DOHH2 (cell line): ENCODE results near the gene TUBA4B.

ENCODE experiments used
- H3F3A ChIP-seq: fragments of 200-600 bp; sonication (generic), shearing (Covaris generic); 2 replicates; pipeline ENCODE4 v1.6.0; 2016; ENCODE audit warnings: antibody characterized with exemption, mild to moderate bottlenecking; ENCODE audit not compliant: control insufficient read depth, insufficient read depth
- H3K27ac ChIP-seq: fragments of 200-600 bp; sonication (generic); 2 replicates; pipeline ENCODE4 v1.5.1; 2014; ENCODE audit warnings: low read depth, mild to moderate bottlenecking, low read length, moderate library complexity
- H3K27me3 ChIP-seq: fragments of 200-600 bp; sonication (generic); 2 replicates; pipeline ENCODE4 v1.6.1; 2014; ENCODE audit warnings: mild to moderate bottlenecking, low read length, mixed read lengths; ENCODE audit not compliant: control insufficient read depth
- H3K36me3 ChIP-seq: fragments of 200-600 bp; sonication (generic); 2 replicates; pipeline ENCODE4 v1.6.1; 2014; ENCODE audit warnings: mild to moderate bottlenecking, low read length, moderate library complexity, mixed read lengths; ENCODE audit not compliant: control insufficient read depth
- H3K4me1 ChIP-seq: fragments of 200-600 bp; sonication (generic); 2 replicates; pipeline ENCODE4 v1.6.1; 2014; ENCODE audit warnings: mild to moderate bottlenecking, low read length, mixed read lengths; ENCODE audit not compliant: control insufficient read depth
- H3K4me2 ChIP-seq: fragments of 200-600 bp; sonication (generic); 2 replicates; pipeline ENCODE4 v1.6.0; 2014; ENCODE audit warnings: mild to moderate bottlenecking, low read length, moderate library complexity
- H3K4me3 ChIP-seq: fragments of 200-600 bp; sonication (generic); 2 replicates; pipeline ENCODE4 v1.5.1; 2014; ENCODE audit warnings: mild to moderate bottlenecking, low read length, mixed read lengths
- H3K79me2 ChIP-seq: fragments of 200-600 bp; sonication (generic); 2 replicates; pipeline ENCODE4 v1.6.1; 2014; ENCODE audit warnings: mild to moderate bottlenecking, low read length, mixed read lengths; ENCODE audit not compliant: control insufficient read depth
- H3K9me2 ChIP-seq: fragments of 200-600 bp; sonication (generic); replicated peaks from 2 replicates; pipeline ENCODE4 v1.6.1; 2014; ENCODE audit warnings: mild to moderate bottlenecking, low read length, mixed read lengths; ENCODE audit not compliant: control insufficient read depth
- H3K9me3 ChIP-seq: fragments of 200-600 bp; sonication (generic); 2 replicates; pipeline ENCODE4 v1.6.1; 2014; ENCODE audit warnings: antibody characterized with exemption, low read length, mixed read lengths; ENCODE audit not compliant: control insufficient read depth, insufficient read depth
- H4K20me1 ChIP-seq: fragments of 200-600 bp; sonication (generic); 2 replicates; pipeline ENCODE4 v1.6.0; 2014; ENCODE audit warnings: low read depth, mild to moderate bottlenecking, antibody characterized with exemption, low read length, moderate library complexity; ENCODE audit not compliant: control insufficient read depth, insufficient read depth
- EZH2phosphoT487 ChIP-seq: fragments of 200-600 bp; sonication (generic); IDR thresholded peaks from 2 replicates; pipeline ENCODE4 v1.6.1; 2017; ENCODE audit warnings: borderline replicate concordance, mild to moderate bottlenecking, antibody characterized with exemption, low read length, moderate library complexity, mixed read lengths
- TF ChIP-seq, protein P1 (sequence below): fragments of 200-600 bp; sonication (generic); IDR thresholded peaks from one replicate; pipeline ENCODE4 v1.5.1; 2014; ENCODE audit warnings: antibody characterized with exemption, mild to moderate bottlenecking, low read depth, low read length; ENCODE audit not compliant: poor library complexity, severe bottlenecking

The TUBA4B gene

DNA sequence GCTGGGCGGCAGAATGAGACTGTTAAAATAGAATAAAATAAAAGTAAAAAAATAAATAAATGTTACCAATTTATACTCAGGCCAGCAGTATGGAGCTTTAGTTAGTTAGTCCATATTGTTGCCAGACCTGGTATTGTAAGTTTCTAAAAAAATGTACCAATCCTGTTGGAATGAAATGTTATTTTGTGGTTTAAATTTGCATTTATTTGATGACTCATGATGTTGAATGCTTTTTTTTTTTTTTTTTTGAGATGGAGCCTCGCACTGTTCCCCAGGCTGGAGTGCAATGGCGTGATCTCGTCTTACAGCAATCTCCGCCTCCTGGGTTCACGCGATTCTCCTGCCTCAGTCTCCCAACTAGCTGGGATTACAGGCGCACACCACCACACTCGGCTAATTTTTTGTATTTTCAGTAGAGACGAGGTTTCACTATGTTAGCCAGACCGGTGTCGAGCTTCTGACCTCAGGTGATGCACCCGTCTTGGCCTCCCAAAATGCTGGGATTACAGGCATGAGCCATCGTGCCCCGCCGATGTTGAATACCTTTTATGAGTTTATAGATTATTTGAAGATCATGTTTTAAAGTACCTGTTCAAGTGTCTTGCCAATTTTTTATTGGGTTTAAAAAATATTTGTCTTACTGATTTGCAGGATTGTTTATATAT, 61.9 kb downstream of the TUBA4B start:
- Histone ChIP-seq H3K4me1 (no peaks in the 10 kb centered on the region), H3K79me2 (no peaks in the 10 kb centered on the region), H3K9me2 (no peaks in the 10 kb centered on the region), H3F3A (no peaks in the 10 kb centered on the region), H3K27me3 (no peaks in the 10 kb centered on the region), H4K20me1 (no peaks in the 10 kb centered on the region), H3K9me3 (no peaks in the 10 kb centered on the region), H3K27ac (no peak overlapping the region), H3K36me3 (no peaks in the 10 kb centered on the region), H3K4me2 (no peak overlapping the region), H3K4me3 (no peak overlapping the region)
- TF ChIP-seq, protein P1, sequence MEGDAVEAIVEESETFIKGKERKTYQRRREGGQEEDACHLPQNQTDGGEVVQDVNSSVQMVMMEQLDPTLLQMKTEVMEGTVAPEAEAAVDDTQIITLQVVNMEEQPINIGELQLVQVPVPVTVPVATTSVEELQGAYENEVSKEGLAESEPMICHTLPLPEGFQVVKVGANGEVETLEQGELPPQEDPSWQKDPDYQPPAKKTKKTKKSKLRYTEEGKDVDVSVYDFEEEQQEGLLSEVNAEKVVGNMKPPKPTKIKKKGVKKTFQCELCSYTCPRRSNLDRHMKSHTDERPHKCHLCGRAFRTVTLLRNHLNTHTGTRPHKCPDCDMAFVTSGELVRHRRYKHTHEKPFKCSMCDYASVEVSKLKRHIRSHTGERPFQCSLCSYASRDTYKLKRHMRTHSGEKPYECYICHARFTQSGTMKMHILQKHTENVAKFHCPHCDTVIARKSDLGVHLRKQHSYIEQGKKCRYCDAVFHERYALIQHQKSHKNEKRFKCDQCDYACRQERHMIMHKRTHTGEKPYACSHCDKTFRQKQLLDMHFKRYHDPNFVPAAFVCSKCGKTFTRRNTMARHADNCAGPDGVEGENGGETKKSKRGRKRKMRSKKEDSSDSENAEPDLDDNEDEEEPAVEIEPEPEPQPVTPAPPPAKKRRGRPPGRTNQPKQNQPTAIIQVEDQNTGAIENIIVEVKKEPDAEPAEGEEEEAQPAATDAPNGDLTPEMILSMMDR: no peak
- no peak for TF ChIP-seq EZH2phosphoT487
